CD4-positive, alpha-beta T cell (primary cell): ENCODE measurements around the gene ECT2. TPM values are rescaled to one million over a fixed set of nuclear protein-coding genes. Genes with fewer than 3 reads are reported as not detected.

Source experiments
- ATAC-seq: fragments of 200-7000 bp; cut with Tn5 transposase; one replicate; pipeline ENCODE4 v1.10.0; 2022; ENCODE audit warnings: mild to moderate bottlenecking; ENCODE audit not compliant: poor library complexity
- CTCF ChIA-PET: fragments of 350-600 bp; sonication (Branson Sonifier 250); formaldehyde crosslinking; loops from one replicate; lab custom pipeline; 2021; ENCODE audit warnings: antibody characterized with exemption, inconsistent platforms; lab: Charles Lee
- POLR2A ChIA-PET: fragments of 350-600 bp; sonication (Branson Sonifier 250); formaldehyde crosslinking; loops from one replicate; lab custom pipeline; 2021; ENCODE audit warnings: antibody characterized with exemption, inconsistent platforms; lab: Charles Lee
- DNase-seq, 14 experiments: peaks; one replicate each; pipeline ENCODE4 v3.0.0-alpha.2; 2013 to 2020; ENCODE audit warnings: mixed read lengths in 2 of 14
- H3K27ac ChIP-seq, 2 donors: one replicate each; pipeline versions ENCODE4 v1.5.1 to v1.7.0; 2013; ENCODE audit warnings: low read length in 2 of 2, low read depth in 1 of 2, mild to moderate bottlenecking in 1 of 2
- H3K27me3 ChIP-seq, 2 experiments: 1 replicate in 1 of 2; 2 replicates in 1 of 2; pipeline versions ENCODE4 v1.6.1 to v1.7.0; 2013; ENCODE audit warnings: low read length in 2 of 2, control low read depth in 1 of 2, mild to moderate bottlenecking in 1 of 2, moderate library complexity in 1 of 2; ENCODE audit not compliant: insufficient read depth in 2 of 2, control insufficient read depth in 1 of 2
- H3K36me3 ChIP-seq: one replicate; pipeline ENCODE4 v1.6.1; 2013; ENCODE audit warnings: low read length, control low read depth; ENCODE audit not compliant: insufficient read depth
- H3K4me1 ChIP-seq: one replicate; pipeline ENCODE4 v1.6.1; 2013; ENCODE audit warnings: low read length, control low read depth; ENCODE audit not compliant: insufficient read depth
- H3K4me3 ChIP-seq: one replicate; pipeline ENCODE4 v1.5.1; 2013; ENCODE audit warnings: mild to moderate bottlenecking, low read length, moderate library complexity
- H3K9me3 ChIP-seq, 2 experiments: 1 replicate in 1 of 2; 2 replicates in 1 of 2; pipeline versions ENCODE4 v1.6.1 to v1.7.0; 2013; ENCODE audit warnings: low read length in 2 of 2, mild to moderate bottlenecking in 2 of 2, control low read depth in 1 of 2, moderate library complexity in 1 of 2; ENCODE audit not compliant: control insufficient read depth in 1 of 2, insufficient read depth in 1 of 2
- H3K27ac Mint-ChIP-seq: one replicate; pipeline ENCODE4 v1.8.0; 2020; ENCODE audit warnings: mixed read lengths
- H3K27me3 Mint-ChIP-seq: one replicate; pipeline ENCODE4 v1.8.0; 2021; ENCODE audit warnings: mixed read lengths
- H3K36me3 Mint-ChIP-seq: one replicate; pipeline ENCODE4 v1.8.0; 2021; ENCODE audit warnings: low read depth, mixed read lengths
- H3K4me1 Mint-ChIP-seq: one replicate; pipeline ENCODE4 v1.8.0; 2021; ENCODE audit warnings: low read depth, mixed read lengths
- H3K4me3 Mint-ChIP-seq: one replicate; pipeline ENCODE4 v1.8.0; 2020; ENCODE audit warnings: mild to moderate bottlenecking, mixed read lengths
- H3K9me3 Mint-ChIP-seq: one replicate; pipeline ENCODE4 v1.8.0; 2020; ENCODE audit warnings: mixed read lengths
- intact Hi-C, 2 experiments: fragments of 100-400 bp; cut with DNase I in 1 of 2; cut with micrococcal nuclease in 1 of 2; formaldehyde crosslinking; loops; one replicate each; pipeline versions ENCODE4 v1.15.1 to v1.9.0; 2023 to 2025; cut with DNase I, micrococcal nuclease
- total RNA-seq, 174 experiments: library from RNA in 2 of 174; stranded (reverse) in 2 of 174; gene quantifications; one replicate each; pipeline ENCODE4 v1.2.3 and lab custom pipeline; 2021 to 2026
- TF ChIP-seq, protein P1 (sequence below): fragments of 200-600 bp; IDR thresholded peaks from one replicate; pipeline ENCODE4 v1.8.0; 2022; ENCODE audit warnings: antibody characterized with exemption, mild to moderate bottlenecking

The ECT2 gene
- total RNA-seq, 2 experiments from 2014 or later, result 0.71 to 1.1 TPM

DNA sequence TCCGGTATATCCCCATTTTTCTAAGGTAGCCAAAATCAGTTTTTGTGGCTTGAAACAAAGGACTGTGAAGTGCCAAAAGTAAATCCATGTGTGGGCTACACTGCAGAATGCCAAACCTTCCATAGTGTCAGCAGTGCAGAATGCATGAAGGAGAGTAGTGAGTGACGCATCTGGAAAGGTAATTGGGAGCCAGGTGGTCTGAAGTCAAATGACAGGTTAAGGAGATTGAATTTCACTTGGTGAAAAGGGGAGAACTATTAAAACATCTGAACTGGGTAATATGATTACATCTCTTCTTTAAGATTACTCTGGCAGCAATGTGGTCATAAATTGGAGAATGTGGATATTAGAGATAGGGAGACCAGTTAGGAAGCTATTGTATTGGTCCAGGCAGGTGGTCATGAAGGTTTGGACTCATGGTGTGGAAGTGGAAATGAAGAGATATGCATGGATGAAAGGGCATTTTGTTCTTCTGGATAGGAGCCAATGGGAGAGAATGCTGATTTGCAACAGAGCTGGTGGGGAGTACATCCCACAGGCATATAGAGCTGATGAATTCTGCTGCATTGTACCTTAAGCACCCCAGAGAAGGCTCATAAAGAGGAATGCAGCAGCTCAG, 118.2 kb downstream of the ECT2 start:
- Histone ChIP-seq H3K27ac (no peak overlapping the region), H3K27me3 (peaks cover 0 to 6% of the 10 kb centered on the region in 2 experiments), H3K36me3 (no peaks in the 10 kb centered on the region), H3K4me1 (no peaks in the 10 kb centered on the region), H3K4me3 (no peak overlapping the region), H3K9me3 (no peaks in the 10 kb centered on the region)
- Mint-ChIP-seq H3K9me3 (no peaks in the 10 kb centered on the region), H3K36me3 (no peaks in the 10 kb centered on the region), H3K27me3 (peaks cover 5% of the 10 kb centered on the region), H3K27ac (no peak overlapping the region), H3K4me3 (no peak overlapping the region), H3K4me1 (no peaks in the 10 kb centered on the region)
- DNase-seq, result no peak
- TF ChIP-seq, protein P1, sequence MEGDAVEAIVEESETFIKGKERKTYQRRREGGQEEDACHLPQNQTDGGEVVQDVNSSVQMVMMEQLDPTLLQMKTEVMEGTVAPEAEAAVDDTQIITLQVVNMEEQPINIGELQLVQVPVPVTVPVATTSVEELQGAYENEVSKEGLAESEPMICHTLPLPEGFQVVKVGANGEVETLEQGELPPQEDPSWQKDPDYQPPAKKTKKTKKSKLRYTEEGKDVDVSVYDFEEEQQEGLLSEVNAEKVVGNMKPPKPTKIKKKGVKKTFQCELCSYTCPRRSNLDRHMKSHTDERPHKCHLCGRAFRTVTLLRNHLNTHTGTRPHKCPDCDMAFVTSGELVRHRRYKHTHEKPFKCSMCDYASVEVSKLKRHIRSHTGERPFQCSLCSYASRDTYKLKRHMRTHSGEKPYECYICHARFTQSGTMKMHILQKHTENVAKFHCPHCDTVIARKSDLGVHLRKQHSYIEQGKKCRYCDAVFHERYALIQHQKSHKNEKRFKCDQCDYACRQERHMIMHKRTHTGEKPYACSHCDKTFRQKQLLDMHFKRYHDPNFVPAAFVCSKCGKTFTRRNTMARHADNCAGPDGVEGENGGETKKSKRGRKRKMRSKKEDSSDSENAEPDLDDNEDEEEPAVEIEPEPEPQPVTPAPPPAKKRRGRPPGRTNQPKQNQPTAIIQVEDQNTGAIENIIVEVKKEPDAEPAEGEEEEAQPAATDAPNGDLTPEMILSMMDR, result no peak
- ChIA-PET CTCF (no interaction called here), POLR2A (interaction anchor here (0.8 kb wide), 1 partner anchor 17 kb away, joined by 3 read pairs; no protein-coding TSS in a partner anchor)
- no peak for ATAC-seq
- intact Hi-C loops, result no loop called here

DNA sequence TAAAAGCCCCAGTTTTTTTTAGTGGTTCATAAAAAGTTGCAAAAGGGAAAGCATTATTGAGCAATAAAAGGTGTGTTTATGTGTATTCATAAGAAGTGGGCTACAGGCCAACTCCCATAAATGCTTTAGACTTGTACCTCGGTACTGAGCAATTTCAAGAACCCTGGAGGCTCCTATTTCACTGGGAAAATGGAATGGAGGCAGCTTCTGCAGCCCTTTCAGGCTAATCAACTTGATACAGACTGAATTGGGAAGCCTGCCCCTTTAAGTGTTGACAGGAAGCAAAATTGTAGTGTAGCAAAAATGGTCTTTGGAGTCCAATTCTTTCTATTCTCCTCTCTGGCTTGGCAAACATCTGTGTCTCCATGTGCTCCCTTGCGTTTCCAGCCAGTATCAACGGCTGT, 118.8 kb downstream of the ECT2 start:
- peaks cover 5% of the 10 kb centered on the region for H3K27me3 Mint-ChIP-seq
- H3K4me3 Mint-ChIP-seq, result no peak overlapping the region
- intact Hi-C loops, result no loop called here
- ATAC-seq, result no peak
- TF ChIP-seq, protein P1, result no peak
- no peak for DNase-seq
- H3K4me1 ChIP-seq, result no peaks in the 10 kb centered on the region
- H3K27me3 ChIP-seq, result peaks cover 0 to 6% of the 10 kb centered on the region in 2 experiments
- POLR2A ChIA-PET, result interaction anchor here (0.8 kb wide), 1 partner anchor 16 kb away, joined by 3 read pairs; no protein-coding TSS in a partner anchor
- no peaks in the 10 kb centered on the region for H3K9me3 Mint-ChIP-seq
- H3K4me1 Mint-ChIP-seq, result no peaks in the 10 kb centered on the region
- no peaks in the 10 kb centered on the region for H3K36me3 Mint-ChIP-seq
- H3K27ac Mint-ChIP-seq, result no peak overlapping the region
- no peak overlapping the region for H3K4me3 ChIP-seq
- H3K9me3 ChIP-seq, result no peaks in the 10 kb centered on the region
- no peak overlapping the region for H3K27ac ChIP-seq
- CTCF ChIA-PET, result no interaction called here
- no peaks in the 10 kb centered on the region for H3K36me3 ChIP-seq

DNA sequence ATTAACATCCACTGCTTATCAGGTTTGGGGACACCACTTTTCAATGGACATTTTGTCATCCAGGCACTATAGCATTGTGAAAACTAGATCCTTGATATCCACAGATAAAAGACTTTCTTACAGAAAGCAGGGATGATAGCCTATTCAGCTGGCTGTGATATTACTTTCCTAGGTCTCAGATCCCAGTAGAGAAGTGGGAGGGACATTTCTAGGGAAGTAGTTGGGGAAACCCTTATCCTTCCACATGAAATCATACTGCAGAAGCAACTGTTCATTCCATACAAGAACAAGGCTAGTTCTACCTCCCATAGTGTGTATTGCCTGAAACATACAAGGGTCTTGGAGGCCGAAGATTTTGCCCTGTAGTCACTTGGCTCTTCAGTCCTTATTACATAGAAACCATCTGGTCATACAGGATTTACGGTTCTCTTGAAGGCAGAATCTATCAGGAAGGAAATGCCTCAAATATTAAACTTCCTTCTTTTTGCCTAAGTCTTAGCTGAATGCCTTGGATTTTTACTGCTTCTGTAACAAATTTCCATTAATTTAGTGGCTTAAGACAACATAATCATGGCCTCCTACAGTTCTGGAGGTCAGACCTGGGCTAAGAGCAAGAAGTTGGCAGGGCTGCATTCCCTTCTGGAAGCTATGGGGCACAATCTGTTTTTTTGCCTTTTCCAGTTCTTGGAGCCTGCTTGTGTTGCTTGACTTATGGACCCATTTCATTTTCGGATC, 119.4 kb downstream of the ECT2 start:
- H3K36me3 Mint-ChIP-seq, result no peaks in the 10 kb centered on the region
- peaks cover 5% of the 10 kb centered on the region for H3K27me3 Mint-ChIP-seq
- Histone ChIP-seq H3K27me3 (peaks cover 0 to 6% of the 10 kb centered on the region in 2 experiments), H3K36me3 (no peaks in the 10 kb centered on the region), H3K27ac (no peak overlapping the region), H3K4me1 (no peaks in the 10 kb centered on the region), H3K4me3 (no peak overlapping the region), H3K9me3 (no peaks in the 10 kb centered on the region)
- ChIA-PET POLR2A (no interaction called here), CTCF (no interaction called here)
- intact Hi-C loops, result no loop called here
- DNase-seq (no peak), ATAC-seq (no peak)
- no peak overlapping the region for H3K4me3 Mint-ChIP-seq
- TF ChIP-seq, protein P1, result no peak
- no peak overlapping the region for H3K27ac Mint-ChIP-seq
- no peaks in the 10 kb centered on the region for H3K9me3 Mint-ChIP-seq
- no peaks in the 10 kb centered on the region for H3K4me1 Mint-ChIP-seq

Other genes with a start within 250 kb of the ECT2 start
- 1 to 10 TPM; 9.2 to 9.5 TPM for gene TNFSF10, start 227.3 kb upstream of the ECT2 start, total RNA-seq
- under 1 TPM; 0.33 to 0.50 TPM for gene NCEH1, start 39.7 kb upstream of the ECT2 start, total RNA-seq